Measurements from ENCODE around the gene FUBP3. TPM values are rescaled to one million over a fixed set of nuclear protein-coding genes. Genes with fewer than 3 reads are reported as not detected.

Gene FUBP3
- polyA plus RNA-seq, 1 experiment = 31.2 TPM

DNA sequence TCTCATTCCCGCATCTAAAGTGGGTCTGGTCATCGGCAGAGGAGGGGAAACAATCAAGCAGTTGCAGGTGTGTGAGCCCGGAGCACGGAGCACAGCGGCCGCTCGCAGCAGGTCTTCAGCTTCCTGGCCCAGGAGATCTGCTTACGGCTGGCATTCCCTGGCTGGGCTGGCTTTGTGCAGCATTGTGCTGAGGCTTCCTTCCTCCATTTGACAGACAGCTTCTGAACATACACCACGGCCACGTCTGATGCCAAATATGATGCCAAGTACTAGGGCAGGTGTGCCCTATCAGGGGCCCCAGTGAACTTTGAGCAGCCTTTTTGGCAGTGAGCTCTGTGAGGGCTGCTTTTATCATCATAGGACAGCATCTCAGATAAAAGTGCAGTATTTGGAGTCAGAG is 37.1 kb downstream of the FUBP3 start:
- Histone ChIP-seq H3K27me3 (ENCODE audit: control insufficient read depth, insufficient read depth, low read length) (no peaks in the 10 kb centered on the region), H3K27ac (ENCODE audit: low read depth, low read length) (no peak overlapping the region), H3K9me3 (ENCODE audit: control insufficient read depth, insufficient read depth, low read length) (no peaks in the 10 kb centered on the region), H3K4me3 (ENCODE audit: low read depth, low read length) (no peak overlapping the region)
- TF ChIP-seq, protein P1, sequence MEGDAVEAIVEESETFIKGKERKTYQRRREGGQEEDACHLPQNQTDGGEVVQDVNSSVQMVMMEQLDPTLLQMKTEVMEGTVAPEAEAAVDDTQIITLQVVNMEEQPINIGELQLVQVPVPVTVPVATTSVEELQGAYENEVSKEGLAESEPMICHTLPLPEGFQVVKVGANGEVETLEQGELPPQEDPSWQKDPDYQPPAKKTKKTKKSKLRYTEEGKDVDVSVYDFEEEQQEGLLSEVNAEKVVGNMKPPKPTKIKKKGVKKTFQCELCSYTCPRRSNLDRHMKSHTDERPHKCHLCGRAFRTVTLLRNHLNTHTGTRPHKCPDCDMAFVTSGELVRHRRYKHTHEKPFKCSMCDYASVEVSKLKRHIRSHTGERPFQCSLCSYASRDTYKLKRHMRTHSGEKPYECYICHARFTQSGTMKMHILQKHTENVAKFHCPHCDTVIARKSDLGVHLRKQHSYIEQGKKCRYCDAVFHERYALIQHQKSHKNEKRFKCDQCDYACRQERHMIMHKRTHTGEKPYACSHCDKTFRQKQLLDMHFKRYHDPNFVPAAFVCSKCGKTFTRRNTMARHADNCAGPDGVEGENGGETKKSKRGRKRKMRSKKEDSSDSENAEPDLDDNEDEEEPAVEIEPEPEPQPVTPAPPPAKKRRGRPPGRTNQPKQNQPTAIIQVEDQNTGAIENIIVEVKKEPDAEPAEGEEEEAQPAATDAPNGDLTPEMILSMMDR (IDR thresholded peaks at IDR 0.05; ENCODE audit: low read depth, low read length) = no peak
- ChIA-PET POLR2A (no interaction called here), CTCF (interaction anchor here (0.7 kb wide), 1 partner anchor 155 kb away, joined by 5 read pairs; no protein-coding TSS in a partner anchor)
- DNase-seq (ENCODE audit: low read depth, low spot score) = no peak

DNA sequence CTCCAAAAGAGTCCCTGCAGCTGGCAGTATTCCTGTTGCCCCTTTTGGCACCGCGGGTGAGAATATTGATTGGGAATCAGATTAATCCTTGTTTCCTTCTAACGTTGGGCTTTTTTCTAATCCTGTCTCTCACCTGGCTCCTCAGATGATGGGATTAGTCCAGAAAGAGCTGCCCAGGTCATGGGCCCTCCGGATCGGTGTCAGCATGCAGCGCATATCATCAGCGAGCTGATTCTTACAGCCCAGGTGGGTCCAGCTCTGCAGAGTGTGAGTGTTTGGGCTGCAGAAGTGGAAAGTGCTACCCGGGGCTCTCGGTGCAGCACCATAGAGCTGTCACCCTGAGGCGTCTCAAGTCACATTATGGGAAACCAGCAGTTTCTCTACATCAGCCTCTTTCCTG is 44.1 kb downstream of the FUBP3 start:
- CTCF ChIA-PET = no interaction called here
- H3K27ac ChIP-seq (ENCODE audit: low read depth, low read length) = no peak overlapping the region
- H3K4me3 ChIP-seq (ENCODE audit: low read depth, low read length) = no peak overlapping the region
- H3K9me3 ChIP-seq (ENCODE audit: control insufficient read depth, insufficient read depth, low read length) = no peaks in the 10 kb centered on the region
- TF ChIP-seq, protein P1 (IDR thresholded peaks at IDR 0.05; ENCODE audit: low read depth, low read length) = no peak
- POLR2A ChIA-PET = no interaction called here
- DNase-seq (ENCODE audit: low read depth, low spot score) = no peak
- H3K27me3 ChIP-seq (ENCODE audit: control insufficient read depth, insufficient read depth, low read length) = no peaks in the 10 kb centered on the region

DNA sequence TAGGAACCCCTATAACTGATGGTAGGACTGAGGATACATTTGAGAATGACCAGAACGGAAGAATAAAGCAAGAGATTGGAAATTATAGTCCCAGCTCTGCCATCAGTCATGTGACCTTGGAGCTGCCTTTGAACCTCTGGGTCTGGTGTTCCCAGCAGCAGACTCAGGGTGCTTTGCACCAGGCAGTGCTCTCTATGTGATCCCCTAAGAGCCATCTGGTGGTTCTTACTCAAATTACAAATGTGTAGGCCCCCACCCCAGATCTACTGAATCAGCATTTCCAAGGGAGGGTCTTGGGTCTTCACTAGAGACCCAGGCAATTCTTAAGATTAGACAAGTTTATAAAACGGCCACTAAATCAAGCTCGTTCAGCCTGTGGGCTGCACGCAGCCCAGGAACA is 44.8 kb downstream of the FUBP3 start:
- no peaks in the 10 kb centered on the region for H3K27me3 ChIP-seq (ENCODE audit: control insufficient read depth, insufficient read depth, low read length)
- no peaks in the 10 kb centered on the region for H3K9me3 ChIP-seq (ENCODE audit: control insufficient read depth, insufficient read depth, low read length)
- H3K27ac ChIP-seq (ENCODE audit: low read depth, low read length) = no peak overlapping the region
- CTCF ChIA-PET = no interaction called here
- TF ChIP-seq, protein P1 (IDR thresholded peaks at IDR 0.05; ENCODE audit: low read depth, low read length) = no peak
- no peak overlapping the region for H3K4me3 ChIP-seq (ENCODE audit: low read depth, low read length)
- POLR2A ChIA-PET = no interaction called here
- no peak for DNase-seq (ENCODE audit: low read depth, low spot score)

DNA sequence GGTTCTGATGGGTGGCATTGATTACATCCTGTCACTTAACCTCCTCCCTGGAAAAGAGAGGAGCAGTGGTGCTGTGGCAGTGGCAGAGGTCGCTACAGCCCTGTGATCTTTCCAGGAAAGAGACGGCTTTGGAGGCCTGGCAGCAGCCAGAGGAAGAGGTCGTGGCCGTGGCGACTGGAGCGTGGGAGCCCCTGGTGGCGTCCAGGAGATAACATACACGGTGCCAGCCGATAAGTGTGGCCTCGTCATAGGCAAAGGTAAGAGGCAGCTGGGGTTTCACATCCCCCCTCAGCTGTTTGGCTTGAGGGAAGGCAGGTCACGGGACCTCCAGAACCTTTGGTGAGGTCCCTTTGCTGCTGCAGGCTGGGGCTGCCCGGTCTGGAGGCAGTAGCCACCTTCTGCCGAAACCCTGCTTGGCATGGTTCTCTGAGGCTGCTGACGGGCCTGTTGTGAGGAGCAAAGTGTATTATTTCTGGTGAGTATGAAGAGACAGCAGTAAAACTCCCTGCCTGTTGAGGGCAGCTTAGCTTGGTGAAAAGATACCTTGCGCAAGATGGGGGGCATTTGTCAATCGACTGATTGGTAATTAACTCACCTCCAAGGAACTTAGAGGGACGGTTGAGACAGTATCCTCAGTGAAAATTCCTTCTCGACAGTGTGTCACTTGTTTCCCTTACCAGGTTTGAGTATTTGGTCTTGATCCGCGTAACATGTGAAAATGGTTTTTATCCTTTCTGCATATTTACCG is 47.0 kb downstream of the FUBP3 start:
- TF ChIP-seq, protein P1 (IDR thresholded peaks at IDR 0.05; ENCODE audit: low read depth, low read length) = peak; percentile 45; the same call in 1 of the 2 replicates
- H3K27me3 ChIP-seq (ENCODE audit: control insufficient read depth, insufficient read depth, low read length) = no peaks in the 10 kb centered on the region
- no peak overlapping the region for H3K27ac ChIP-seq (ENCODE audit: low read depth, low read length)
- ChIA-PET POLR2A (no interaction called here), CTCF (interaction anchor here (0.6 to 1.3 kb wide), 3 partner anchors 56 to 166 kb away, joined by 3 to 5 read pairs (median 4); no protein-coding TSS in a partner anchor)
- no peaks in the 10 kb centered on the region for H3K9me3 ChIP-seq (ENCODE audit: control insufficient read depth, insufficient read depth, low read length)
- DNase-seq (ENCODE audit: low read depth, low spot score) = no peak
- H3K4me3 ChIP-seq (ENCODE audit: low read depth, low read length) = no peak overlapping the region

DNA sequence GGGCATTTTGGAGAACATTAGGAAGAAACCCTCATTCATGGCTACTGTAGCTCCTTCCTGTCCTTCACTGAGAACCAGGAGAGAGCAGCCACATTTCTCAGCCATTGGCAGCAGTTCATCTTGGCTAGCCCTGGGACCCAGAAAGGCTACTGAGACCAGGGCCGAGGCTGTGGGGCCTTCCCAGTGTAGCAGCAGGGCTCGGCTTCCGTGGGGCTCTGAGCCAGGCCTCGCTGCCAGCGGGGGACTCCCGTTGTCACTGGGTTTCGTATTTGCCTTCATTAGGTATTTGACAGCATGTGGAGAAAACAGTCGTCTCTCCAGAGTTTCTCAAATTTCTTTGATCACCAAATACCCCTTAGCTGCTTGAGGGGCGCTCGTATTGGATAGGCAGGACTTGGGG is 47.7 kb downstream of the FUBP3 start:
- ChIA-PET CTCF (interaction anchor here (1.0 to 1.3 kb wide), 2 partner anchors 55 to 167 kb away, joined by 3 to 4 read pairs; no protein-coding TSS in a partner anchor), POLR2A (no interaction called here)
- Histone ChIP-seq H3K27ac (ENCODE audit: low read depth, low read length) (no peak overlapping the region), H3K4me3 (ENCODE audit: low read depth, low read length) (no peak overlapping the region), H3K27me3 (ENCODE audit: control insufficient read depth, insufficient read depth, low read length) (no peaks in the 10 kb centered on the region), H3K9me3 (ENCODE audit: control insufficient read depth, insufficient read depth, low read length) (no peaks in the 10 kb centered on the region)
- no peak for DNase-seq (ENCODE audit: low read depth, low spot score)
- TF ChIP-seq, protein P1 (IDR thresholded peaks at IDR 0.05; ENCODE audit: low read depth, low read length) = no peak

Measured in AG04450 (cell line).